Smooth muscle cell of the brain vasculature (primary cell): ENCODE results near the gene MYH7B.

Source experiments
- DNase-seq: peaks from one replicate; pipeline ENCODE4 v3.0.0-alpha.2; 2012; ENCODE audit warnings: low read depth, low spot score

Gene MYH7B

GRCh38 chr20:34974246-34974645 is 18.6 kb downstream of the MYH7B start:
- DNase-seq = no peak

DNA sequence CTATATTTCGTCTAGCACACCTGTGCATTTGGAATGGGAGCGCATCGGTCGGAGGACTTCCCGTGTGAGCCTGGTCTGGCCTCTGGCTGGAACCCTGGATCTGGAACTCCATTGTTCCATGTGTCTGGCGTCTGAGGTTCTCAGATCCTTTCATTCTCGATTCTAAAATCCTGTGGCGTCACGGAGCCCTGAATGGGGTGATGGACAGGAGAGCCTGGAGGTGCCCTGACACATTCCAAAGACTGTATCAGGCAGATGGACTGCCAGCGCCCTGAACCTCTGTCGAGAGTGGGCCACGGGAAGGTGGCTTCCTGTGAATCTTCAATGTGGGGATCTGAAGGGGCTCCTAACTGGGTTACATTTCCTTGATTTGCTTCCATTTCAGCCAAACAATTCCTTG is 20.6 kb downstream of the MYH7B start:
- no peak for DNase-seq

DNA sequence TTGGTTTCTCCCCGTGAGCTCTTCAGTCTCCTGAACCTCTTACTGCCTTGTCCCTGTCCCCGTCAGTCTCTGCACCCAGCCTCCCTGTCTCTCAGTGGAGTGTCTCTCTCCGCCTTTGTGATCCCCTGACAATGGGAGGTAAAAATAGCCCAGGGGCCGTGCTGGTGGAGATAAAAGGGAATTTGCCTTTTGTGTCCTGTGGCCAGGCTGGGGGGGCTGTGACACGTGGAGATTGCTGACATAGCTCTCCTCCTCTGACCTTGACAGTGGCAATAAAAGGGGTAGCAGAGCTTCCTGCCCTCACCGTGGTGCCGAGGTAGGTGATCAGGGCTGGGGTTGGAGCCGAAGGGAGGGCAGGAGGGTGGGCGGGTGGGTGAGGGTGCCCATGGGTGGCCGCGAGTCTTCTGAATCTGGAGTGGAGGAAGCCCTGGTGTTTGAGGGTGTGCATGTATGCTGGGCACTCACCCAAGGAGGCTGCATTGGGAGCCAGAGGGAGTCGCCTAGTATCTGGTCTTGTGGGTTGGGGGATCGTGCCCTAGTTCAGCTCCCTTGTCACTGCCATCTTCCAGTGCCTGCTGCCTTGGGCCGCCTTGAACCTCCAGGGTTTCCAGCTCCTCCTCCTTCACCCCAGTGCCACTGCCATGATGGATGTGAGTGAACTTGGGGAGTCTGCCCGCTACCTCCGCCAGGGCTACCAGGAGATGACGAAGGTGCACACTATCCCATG is 21.9 kb downstream of the MYH7B start:
- DNase-seq = no peak

- no peak for DNase-seq
These were observed 22.6 kb downstream of the MYH7B start for GRCh38 chr20:34978092-34978744.

- DNase-seq = no peak
These were observed 23.9 kb downstream of the MYH7B start for GRCh38 chr20:34979366-34980153.

DNA sequence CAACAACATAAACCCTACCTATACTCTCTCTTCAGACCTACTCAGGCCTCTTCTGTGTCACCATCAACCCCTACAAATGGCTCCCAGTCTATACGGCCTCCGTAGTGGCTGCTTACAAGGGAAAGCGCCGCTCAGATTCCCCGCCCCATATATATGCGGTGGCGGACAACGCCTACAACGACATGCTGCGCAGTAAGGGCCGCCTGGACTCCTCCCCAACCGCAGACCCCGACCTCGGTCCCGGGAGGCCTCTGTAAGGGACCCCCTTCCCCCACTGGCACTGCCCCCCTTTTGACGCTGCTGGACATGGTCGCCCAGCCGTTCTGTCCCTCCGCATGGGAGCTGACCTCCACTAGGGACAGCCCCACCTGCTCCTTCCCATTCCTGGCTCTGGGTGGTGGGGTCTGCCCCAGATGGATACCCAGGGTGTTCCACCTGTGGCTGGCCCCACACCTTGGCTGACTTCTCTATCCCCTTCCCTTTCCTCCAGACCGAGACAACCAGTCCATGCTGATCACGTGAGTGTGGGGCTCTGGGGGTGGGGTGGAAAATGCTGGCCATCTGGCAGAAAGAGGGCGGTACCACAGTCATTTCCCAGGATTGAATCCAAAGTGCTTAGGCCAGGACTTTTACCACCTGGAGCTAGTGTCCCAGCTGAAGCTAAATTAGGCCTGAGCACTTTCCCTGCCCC is 25.0 kb downstream of the MYH7B start:
- DNase-seq = no peak

- no peak for DNase-seq
These were observed 26.8 kb downstream of the MYH7B start for GRCh38 chr20:34982270-34983088.

- no peak for DNase-seq
These were observed 27.6 kb downstream of the MYH7B start for GRCh38 chr20:34983089-34983820.

GRCh38 chr20:34983995-34984735 is 28.5 kb downstream of the MYH7B start:
- no peak for DNase-seq

- no peak for DNase-seq
These were observed 29.1 kb downstream of the MYH7B start for GRCh38 chr20:34984756-34985261.

GRCh38 chr20:34985461-34986310 is 30.0 kb downstream of the MYH7B start:
- DNase-seq = no peak

- DNase-seq = no peak
These were observed 30.9 kb downstream of the MYH7B start for GRCh38 chr20:34986311-34987287.

DNA sequence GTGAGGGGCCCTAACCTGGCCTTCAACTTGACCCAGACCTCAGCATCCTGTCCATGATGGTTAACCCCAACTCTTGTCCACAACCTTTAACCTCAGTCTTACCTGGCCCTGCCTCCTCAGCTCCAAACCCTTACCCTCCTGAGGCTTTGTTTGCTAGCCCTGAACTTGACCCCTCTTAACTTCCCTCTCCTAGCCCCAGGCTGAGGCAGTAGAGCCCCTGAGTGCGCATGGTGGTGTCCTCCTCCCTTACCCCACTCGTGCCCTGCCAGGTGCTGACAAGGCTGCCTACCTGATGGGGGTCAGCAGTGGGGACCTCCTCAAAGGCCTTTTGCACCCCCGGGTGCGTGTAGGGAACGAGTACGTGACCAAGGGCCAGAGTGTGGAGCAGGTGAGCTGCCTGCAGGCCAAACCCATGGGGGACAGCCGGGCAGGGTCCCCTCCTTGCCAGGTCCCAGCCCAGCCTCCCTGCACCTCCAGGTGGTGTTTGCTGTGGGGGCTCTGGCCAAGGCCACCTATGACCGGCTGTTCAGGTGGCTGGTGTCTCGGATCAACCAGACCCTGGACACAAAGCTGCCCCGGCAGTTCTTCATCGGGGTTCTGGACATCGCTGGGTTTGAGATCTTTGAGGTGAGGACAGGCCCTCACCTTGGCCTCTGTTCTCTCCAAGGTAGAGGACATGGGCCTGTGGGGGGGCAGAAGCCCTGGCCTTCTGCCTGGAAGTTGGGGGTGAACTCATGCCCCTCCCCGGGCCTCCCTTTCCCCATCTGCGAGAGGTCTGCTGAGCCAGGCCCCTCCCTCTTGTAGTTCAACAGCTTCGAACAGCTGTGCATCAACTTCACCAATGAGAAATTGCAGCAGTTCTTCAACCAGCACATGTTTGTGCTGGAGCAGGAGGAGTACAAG is 31.9 kb downstream of the MYH7B start:
- no peak for DNase-seq

DNA sequence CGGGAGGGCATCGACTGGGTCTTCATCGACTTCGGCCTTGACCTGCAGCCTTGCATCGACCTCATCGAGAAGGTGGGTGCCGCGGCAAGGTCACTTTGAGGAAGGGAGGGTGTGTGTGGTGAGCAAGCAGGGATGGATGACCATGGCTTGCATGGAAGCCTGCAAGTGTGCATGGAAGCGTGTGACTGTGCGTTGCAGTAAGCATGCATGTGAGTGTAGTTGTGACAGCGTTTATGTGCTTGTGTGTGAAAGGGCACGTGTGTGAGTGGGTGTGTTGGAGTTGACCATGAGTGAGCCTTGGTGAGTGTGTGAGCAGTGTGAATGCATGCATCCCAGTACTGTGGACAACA is 32.5 kb downstream of the MYH7B start:
- no peak for DNase-seq

DNA sequence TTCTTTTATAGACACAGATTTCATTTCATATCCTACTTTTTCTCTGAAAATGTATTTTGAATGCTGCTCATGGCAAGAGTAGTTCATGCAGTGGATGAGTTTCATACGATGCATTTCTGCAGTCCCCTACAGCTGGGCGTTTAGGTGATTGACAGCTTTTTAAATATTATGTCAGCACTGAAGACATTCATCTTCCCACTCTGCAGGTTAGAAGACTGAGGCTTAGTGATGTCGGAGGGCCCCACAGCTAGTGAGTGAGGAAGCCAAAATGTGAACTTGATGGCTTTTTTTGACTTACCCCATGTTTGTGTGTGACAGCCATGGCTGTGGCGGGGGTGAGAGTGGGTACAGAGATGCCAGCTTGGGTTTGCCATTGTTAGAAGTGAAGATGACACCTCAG is 33.5 kb downstream of the MYH7B start:
- no peak for DNase-seq

DNA sequence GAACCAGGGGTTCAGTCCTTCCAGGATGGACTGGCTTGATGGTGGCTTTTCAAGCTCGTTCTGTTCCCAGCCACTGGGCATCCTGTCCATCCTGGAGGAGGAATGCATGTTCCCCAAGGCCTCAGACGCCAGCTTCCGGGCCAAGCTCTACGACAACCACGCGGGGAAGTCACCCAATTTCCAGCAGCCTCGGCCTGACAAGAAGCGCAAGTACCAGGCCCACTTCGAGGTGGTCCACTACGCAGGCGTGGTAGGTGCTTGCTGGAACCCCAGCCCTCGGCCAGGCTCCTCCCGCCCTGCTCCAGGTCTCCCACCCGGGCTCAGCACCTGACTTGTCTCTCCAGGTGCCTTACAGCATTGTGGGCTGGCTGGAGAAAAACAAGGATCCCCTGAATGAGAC is 34.0 kb downstream of the MYH7B start:
- DNase-seq = no peak
